B cell (primary cell): ENCODE results near the gene MRPL36. TPM values are rescaled to one million over a fixed set of nuclear protein-coding genes. Genes with fewer than 3 reads are reported as not detected.

Experiments
- ATAC-seq: fragments of 200-7000 bp; cut with Tn5 transposase; one replicate; pipeline ENCODE4 v1.10.0; 2021; ENCODE audit warnings: low read depth, mild to moderate bottlenecking, moderate number of reproducible peaks, moderate library complexity
- CTCF ChIA-PET: fragments of 350-600 bp; sonication (Branson Sonifier 250); formaldehyde crosslinking; loops from one replicate; lab custom pipeline; 2021; ENCODE audit warnings: antibody characterized with exemption, inconsistent platforms; lab: Charles Lee
- POLR2A ChIA-PET: fragments of 350-600 bp; sonication (Branson Sonifier 250); formaldehyde crosslinking; loops from one replicate; lab custom pipeline; 2021; ENCODE audit warnings: antibody characterized with exemption; lab: Charles Lee
- DNase-seq: peaks from one replicate; pipeline ENCODE4 v3.0.0; 2013
- H2AFZ ChIP-seq: 2 replicates; pipeline ENCODE4 v1.6.1; 2012; ENCODE audit warnings: mild to moderate bottlenecking, low read depth, low read length; ENCODE audit not compliant: insufficient read depth, poor library complexity, severe bottlenecking
- H3K27ac ChIP-seq, 2 donors: 1 replicate in 1 of 2; 2 replicates in 1 of 2; pipeline ENCODE4 v1.5.1; 2012 to 2013; ENCODE audit warnings: low read length in 2 of 2, mild to moderate bottlenecking in 2 of 2, moderate library complexity in 1 of 2
- H3K27me3 ChIP-seq, 4 experiments: fragments of 200-600 bp in 1 of 4; sonication (generic) in 1 of 4; replicated peaks in 1 of 4; 1 replicate in 2 of 4; 2 replicates in 2 of 4; pipeline versions ENCODE4 v1.6.1 to v1.7.0; 2013 to 2016; ENCODE audit warnings: low read length in 3 of 4, mild to moderate bottlenecking in 2 of 4, mixed read lengths in 1 of 4, moderate library complexity in 1 of 4; ENCODE audit not compliant: insufficient read depth in 4 of 4, control insufficient read depth in 3 of 4; ENCODE audit errors: control extremely low read depth in 1 of 4
- H3K36me3 ChIP-seq, 2 experiments: replicated peaks in 1 of 2; 1 replicate in 1 of 2; 2 replicates in 1 of 2; pipeline versions ENCODE4 v1.6.1 to v1.7.1; 2013; ENCODE audit warnings: low read length in 1 of 2; ENCODE audit not compliant: insufficient read depth in 2 of 2, control insufficient read depth in 1 of 2; ENCODE audit errors: control extremely low read depth in 1 of 2, extremely low read depth in 1 of 2
- H3K4me1 ChIP-seq, 2 donors: fragments of 200-600 bp in 1 of 2; sonication (generic) in 1 of 2; 1 replicate in 1 of 2; 2 replicates in 1 of 2; pipeline versions ENCODE4 v1.5.1 to v1.6.1; 2013 to 2017; ENCODE audit warnings: low read length in 2 of 2; ENCODE audit not compliant: control insufficient read depth in 2 of 2, insufficient read depth in 2 of 2
- H3K4me2 ChIP-seq: replicated peaks from 2 replicates; pipeline ENCODE3; 2012; ENCODE audit warnings: mild to moderate bottlenecking, low read depth, low read length; ENCODE audit not compliant: poor library complexity, severe bottlenecking
- H3K4me3 ChIP-seq, 5 experiments: fragments of 200-600 bp in 1 of 5; sonication (generic) in 1 of 5; 1 replicate in 3 of 5; 2 replicates in 2 of 5; pipeline versions ENCODE4 v1.5.1 to v1.7.0; 2011 to 2016; ENCODE audit warnings: low read length in 4 of 5, mild to moderate bottlenecking in 4 of 5, low read depth in 2 of 5, control low read depth in 1 of 5, moderate library complexity in 1 of 5; ENCODE audit not compliant: insufficient read depth in 1 of 5; ENCODE audit errors: control extremely low read depth in 1 of 5, extremely low read depth in 1 of 5
- H3K79me2 ChIP-seq: fragments of 200-600 bp; sonication (generic); one replicate; pipeline ENCODE4 v1.6.0; 2016; ENCODE audit warnings: low read length; ENCODE audit not compliant: control insufficient read depth, insufficient read depth
- H3K9ac ChIP-seq: fragments of 200-600 bp; sonication (generic); 2 replicates; pipeline ENCODE4 v1.6.1; 2017; ENCODE audit warnings: mild to moderate bottlenecking, low read length, moderate library complexity
- H3K9me3 ChIP-seq, 3 donors: one replicate each; pipeline versions ENCODE4 v1.6.1 to v1.7.1; 2013; ENCODE audit warnings: low read length in 2 of 3; ENCODE audit not compliant: control insufficient read depth in 2 of 3, insufficient read depth in 1 of 3; ENCODE audit errors: control extremely low read depth in 1 of 3
- H4K20me1 ChIP-seq: 2 replicates; pipeline ENCODE4 v1.6.0; 2012; ENCODE audit warnings: mild to moderate bottlenecking, low read length; ENCODE audit not compliant: insufficient read depth, control insufficient read depth, poor library complexity, severe bottlenecking
- H3K27ac Mint-ChIP-seq: one replicate; pipeline ENCODE4 v1.8.0; 2021; ENCODE audit warnings: mixed read lengths
- H3K27me3 Mint-ChIP-seq: one replicate; pipeline ENCODE4 v1.8.0; 2021; ENCODE audit warnings: mixed read lengths
- H3K4me1 Mint-ChIP-seq: one replicate; pipeline ENCODE4 v1.8.0; 2021; ENCODE audit warnings: mixed read lengths
- H3K4me3 Mint-ChIP-seq: one replicate; pipeline ENCODE4 v1.8.0; 2021; ENCODE audit warnings: mixed read lengths
- H3K9me3 Mint-ChIP-seq: one replicate; pipeline ENCODE4 v1.8.0; 2022; ENCODE audit warnings: mixed read lengths; ENCODE audit not compliant: insufficient read depth
- CTCF ChIP-seq: fragments of 200-600 bp; IDR thresholded peaks from one replicate; pipeline ENCODE4 v1.8.0; 2022; ENCODE audit warnings: antibody characterized with exemption, mild to moderate bottlenecking
- EZH2 ChIP-seq: IDR thresholded peaks from 2 replicates; pipeline ENCODE4 v1.6.1; 2012; ENCODE audit warnings: borderline replicate concordance, low read depth, mild to moderate bottlenecking, moderate library complexity, low read length; ENCODE audit not compliant: insufficient read depth, poor library complexity, severe bottlenecking
- WGBS: methylation state at CpG from one replicate; pipeline ENCODE4 v1.1.5; 2013; ENCODE audit warnings: missing lambda C conversion rate; ENCODE audit not compliant: insufficient coverage; 5-methylcytosine and 5-hydroxymethylcytosine counted together
- intact Hi-C: fragments of 100-400 bp; cut with micrococcal nuclease; formaldehyde crosslinking; loops from one replicate; pipeline ENCODE4 v1.10.0; 2022
- polyA plus RNA-seq: library from polyadenylated mRNA; depleted of rRNA; stranded (reverse); fragments of >200 nt; gene quantifications from 2 replicates; pipeline ENCODE4 v1.2.3, GENCODE V29; 2012
- total RNA-seq, 2 donors: library from RNA; stranded (reverse); fragments of 120-200 nt in 1 of 2; gene quantifications; 1 replicate in 1 of 2; 2 replicates in 1 of 2; pipeline versions ENCODE4 v1.2.3 to v1.2.4, GENCODE V29; 2013 to 2022

Gene MRPL36
- total and polyA plus RNA-seq, 2 donors (not counting 1 experiment from before 2014, with no cell fraction given) = 12.5 to 25.0 TPM

- Histone ChIP-seq H3K79me2 (no peaks in the 10 kb centered on the region), H3K27ac (no peak overlapping the region), H3K9me3 (peaks cover 0 to 5% (median 0%) of the 10 kb centered on the region in 3 donors), H2AFZ (no peak overlapping the region), H3K9ac (no peak overlapping the region), H4K20me1 (no peaks in the 10 kb centered on the region), H3K36me3 (peaks cover 1 to 15% of the 10 kb centered on the region in 2 experiments), H3K4me2 (no peak overlapping the region), H3K27me3 (no peaks in the 10 kb centered on the region), H3K4me3 (no peak overlapping the region), H3K4me1 (no peaks in the 10 kb centered on the region)
- Mint-ChIP-seq H3K4me1 (peaks cover 3% of the 10 kb centered on the region), H3K4me3 (no peak overlapping the region), H3K27ac (no peak overlapping the region), H3K27me3 (no peaks in the 10 kb centered on the region), H3K9me3 (no peaks in the 10 kb centered on the region)
- POLR2A ChIA-PET = no interaction called here
- ATAC-seq = no peak
- intact Hi-C loops = no loop called here
- CTCF ChIA-PET = no interaction called here
- WGBS = 98% methylated on average over 25 of the region's 25 CpGs
- no peak for DNase-seq
- no peak for TF ChIP-seq CTCF
- no peak for TF ChIP-seq EZH2
These were observed 24.6 kb upstream of the MRPL36 start for GRCh38 chr5:1824109-1824821.

- CTCF ChIA-PET = no interaction called here
- POLR2A ChIA-PET = no interaction called here
- no peak overlapping the region for H3K4me3 Mint-ChIP-seq
- Histone ChIP-seq H3K9me3 (peaks cover 0 to 5% (median 0%) of the 10 kb centered on the region in 3 donors), H3K36me3 (peaks cover 1 to 16% of the 10 kb centered on the region in 2 experiments), H3K4me2 (no peak overlapping the region), H2AFZ (no peak overlapping the region), H3K79me2 (no peaks in the 10 kb centered on the region), H3K9ac (no peak overlapping the region), H3K4me3 (no peak overlapping the region), H4K20me1 (no peaks in the 10 kb centered on the region), H3K27me3 (no peaks in the 10 kb centered on the region), H3K27ac (no peak overlapping the region), H3K4me1 (no peaks in the 10 kb centered on the region)
- TF ChIP-seq EZH2 (no peak), CTCF (no peak)
- ATAC-seq = no peak
- H3K9me3 Mint-ChIP-seq = no peaks in the 10 kb centered on the region
- intact Hi-C loops = no loop called here
- 100% methylated on average over 6 of the region's 12 CpGs for WGBS
- peaks cover 7% of the 10 kb centered on the region for H3K4me1 Mint-ChIP-seq
- no peak overlapping the region for H3K27ac Mint-ChIP-seq
- no peak for DNase-seq
- H3K27me3 Mint-ChIP-seq = no peaks in the 10 kb centered on the region
These were observed 23.9 kb upstream of the MRPL36 start for GRCh38 chr5:1823381-1824034.
